Smooth muscle cell (in vitro differentiated cells): ENCODE results near the gene LGALS4. TPM values are rescaled to one million over a fixed set of nuclear protein-coding genes. Genes with fewer than 3 reads are reported as not detected.
"Not testable (repeated sequence)": the region's sequence is repeated elsewhere in the genome, so short reads cannot be mapped to it uniquely, and the experiment has no call there.

Source experiments
- DNase-seq: peaks from one replicate; lab custom pipeline; 2025; ENCODE audit not compliant: unreplicated experiment; lab: John Stamatoyannopoulos, UW
- H2AFZ ChIP-seq: fragments of 200-600 bp; sonication (generic); 2 replicates; pipeline ENCODE4 v1.6.0; 2016; ENCODE audit warnings: antibody characterized with exemption, low read depth, mild to moderate bottlenecking
- H3F3A ChIP-seq: fragments of 200-600 bp; sonication (generic); 2 replicates; pipeline ENCODE4 v1.6.0; 2017; ENCODE audit warnings: antibody characterized with exemption, low read depth
- H3K27ac ChIP-seq: fragments of 200-600 bp; sonication (generic); 2 replicates; pipeline ENCODE4 v1.5.1; 2016; ENCODE audit warnings: low read depth, mild to moderate bottlenecking
- H3K27me3 ChIP-seq: fragments of 200-600 bp; sonication (generic); 2 replicates; pipeline ENCODE4 v1.6.1; 2016; ENCODE audit warnings: low read depth, mild to moderate bottlenecking
- H3K36me3 ChIP-seq: fragments of 200-600 bp; sonication (generic); 2 replicates; pipeline ENCODE4 v1.5.1; 2016; ENCODE audit warnings: low read depth
- H3K4me1 ChIP-seq: fragments of 200-600 bp; sonication (generic); 2 replicates; pipeline ENCODE4 v1.5.1; 2016; ENCODE audit warnings: low read depth
- H3K4me2 ChIP-seq: fragments of 200-600 bp; sonication (generic); 2 replicates; pipeline ENCODE4 v1.6.0; 2016; ENCODE audit warnings: mild to moderate bottlenecking
- H3K4me3 ChIP-seq: fragments of 200-600 bp; sonication (generic); 2 replicates; pipeline ENCODE4 v1.5.1; 2016; ENCODE audit warnings: mild to moderate bottlenecking
- H3K79me2 ChIP-seq: fragments of 200-600 bp; sonication (generic); 2 replicates; pipeline ENCODE4 v1.6.0; 2016; ENCODE audit warnings: low read depth, mild to moderate bottlenecking
- H3K9ac ChIP-seq: fragments of 200-600 bp; sonication (generic); 2 replicates; pipeline ENCODE4 v1.6.0; 2016; ENCODE audit warnings: low read depth
- H3K9me3 ChIP-seq: fragments of 200-600 bp; sonication (generic); replicated peaks from 2 replicates; pipeline ENCODE4 v1.5.1; 2016; ENCODE audit warnings: low read depth
- H4K20me1 ChIP-seq: fragments of 200-600 bp; sonication (generic); 2 replicates; pipeline ENCODE4 v1.6.0; 2016; ENCODE audit warnings: low read depth
- CTCF ChIP-seq: fragments of 200-600 bp; sonication (generic); IDR thresholded peaks from 2 replicates; pipeline ENCODE4 v1.5.1; 2017; ENCODE audit warnings: borderline replicate concordance, mild to moderate bottlenecking, antibody characterized with exemption; ENCODE audit not compliant: insufficient read depth, poor library complexity, severe bottlenecking
- WGBS: methylation state at CpG from one replicate; pipeline ENCODE4 v1.1.7; 2016; ENCODE audit warnings: low lambda C conversion rate; 5-methylcytosine and 5-hydroxymethylcytosine counted together
- polyA plus RNA-seq: library from polyadenylated mRNA; unstranded; fragments of >200 nt; fragmentation: Nextera tagmentation; extraction: Ambion mirVana; gene quantifications from 2 replicates; pipeline ENCODE4 v1.2.1, GENCODE V29; 2016
- total RNA-seq: library from RNA; depleted of rRNA; stranded (reverse); fragments of >200 nt; gene quantifications from 2 replicates; pipeline ENCODE4 v1.2.3, GENCODE V29; 2014

The LGALS4 gene
- total and polyA plus RNA-seq, 2 experiments from 2014 or later = 2.4 TPM; not detected in 1

GRCh38 chr19:38795549-38795948, 17.2 kb downstream of the LGALS4 start:
- Histone ChIP-seq H3K9me3 (no peaks in the 10 kb centered on the region), H3K9ac (no peak overlapping the region), H2AFZ (no peak overlapping the region), H4K20me1 (no peaks in the 10 kb centered on the region), H3F3A (no peaks in the 10 kb centered on the region), H3K27ac (no peak overlapping the region), H3K36me3 (no peaks in the 10 kb centered on the region), H3K4me3 (no peak overlapping the region), H3K27me3 (no peaks in the 10 kb centered on the region), H3K4me1 (no peaks in the 10 kb centered on the region), H3K4me2 (no peak overlapping the region), H3K79me2 (no peaks in the 10 kb centered on the region)
- DNase-seq = no peak
- TF ChIP-seq CTCF = no peak
- WGBS = 88% methylated on average over 4 of the region's 4 CpGs

GRCh38 chr19:38793671-38794070, 19.1 kb downstream of the LGALS4 start:
- no peak overlapping the region for H3K9ac ChIP-seq
- WGBS = 93% methylated on average over 5 of the region's 5 CpGs
- peak overlapping the region; percentile 66 for H3K27ac ChIP-seq

GRCh38 chr19:38793177-38793576, 19.6 kb downstream of the LGALS4 start:
- H3K4me1 ChIP-seq = no peaks in the 10 kb centered on the region
- WGBS = 58% methylated on average over 8 of the region's 8 CpGs
- no peak for TF ChIP-seq CTCF
- no peaks in the 10 kb centered on the region for H3K9me3 ChIP-seq
- H3K36me3 ChIP-seq = no peaks in the 10 kb centered on the region
- H3K79me2 ChIP-seq = no peaks in the 10 kb centered on the region
- H3K27me3 ChIP-seq = no peaks in the 10 kb centered on the region
- no peaks in the 10 kb centered on the region for H4K20me1 ChIP-seq
- DNase-seq = no peak
- peak overlapping the region; percentile 66 for H3K27ac ChIP-seq
- no peak overlapping the region for H3K4me2 ChIP-seq
- no peak overlapping the region for H3K9ac ChIP-seq
- H2AFZ ChIP-seq = no peak overlapping the region
- H3K4me3 ChIP-seq = no peak overlapping the region
- no peaks in the 10 kb centered on the region for H3F3A ChIP-seq

More at GRCh38 chr19:38793671-38794070, 19.1 kb downstream of the LGALS4 start:
- Histone ChIP-seq H3K4me1 (no peaks in the 10 kb centered on the region), H3K27me3 (no peaks in the 10 kb centered on the region), H4K20me1 (no peaks in the 10 kb centered on the region), H3K4me2 (no peak overlapping the region), H3K36me3 (no peaks in the 10 kb centered on the region), H2AFZ (no peak overlapping the region), H3K4me3 (no peak overlapping the region), H3F3A (no peaks in the 10 kb centered on the region), H3K79me2 (no peaks in the 10 kb centered on the region), H3K9me3 (no peaks in the 10 kb centered on the region)
- no peak for DNase-seq
- TF ChIP-seq CTCF = no peak

GRCh38 chr19:38792250-38793111, 20.3 kb downstream of the LGALS4 start:
- no peaks in the 10 kb centered on the region for H3K27me3 ChIP-seq
- no peaks in the 10 kb centered on the region for H3F3A ChIP-seq
- DNase-seq = no peak
- H4K20me1 ChIP-seq = no peaks in the 10 kb centered on the region
- TF ChIP-seq CTCF = no peak
- no peaks in the 10 kb centered on the region for H3K9me3 ChIP-seq
- H3K27ac ChIP-seq = peak overlapping the region; percentile 66
- WGBS = 94% methylated on average over 37 of the region's 71 CpGs
- H3K9ac ChIP-seq = no peak overlapping the region
- H3K79me2 ChIP-seq = no peaks in the 10 kb centered on the region
- no peak overlapping the region for H3K4me3 ChIP-seq
- H3K36me3 ChIP-seq = no peaks in the 10 kb centered on the region
- no peak overlapping the region for H2AFZ ChIP-seq
- no peaks in the 10 kb centered on the region for H3K4me1 ChIP-seq
- no peak overlapping the region for H3K4me2 ChIP-seq

- WGBS = no CpG with 5 or more reads among the region's 40 CpGs
- H3K9ac ChIP-seq, H3K9me3 ChIP-seq, H3K4me2 ChIP-seq, H3K27ac ChIP-seq, DNase-seq, H3K36me3 ChIP-seq, H3K4me3 ChIP-seq, H3K4me1 ChIP-seq, H4K20me1 ChIP-seq, H2AFZ ChIP-seq, H3K79me2 ChIP-seq, H3F3A ChIP-seq, H3K27me3 ChIP-seq: not testable (repeated sequence)
Observed at GRCh38 chr19:38791451-38792064, 21.2 kb downstream of the LGALS4 start.
